HCT116 (cell line): Measurements from ENCODE around the gene CCDC71. TPM values are rescaled to one million over a fixed set of nuclear protein-coding genes. Genes with fewer than 3 reads are reported as not detected.

Source experiments
- ATAC-seq: fragments of 200-7000 bp; cut with Tn5 transposase; 2 replicates; pipeline ENCODE4 v1.9.1; 2020; ENCODE audit warnings: mild to moderate bottlenecking, moderate library complexity
- BruUV-seq: library from RNA; stranded (reverse); fragments of 400-500 nt; replicated peaks from 2 replicates; lab custom pipeline; 2021; lab: Mats Ljungman, UMichigan
- CTCF ChIA-PET: fragments of 300-600 bp; sonication (Branson Sonifier 250); formaldehyde crosslinking; loops from one replicate; lab custom pipeline; 2021; ENCODE audit warnings: antibody characterized with exemption; lab: Charles Lee
- POLR2A ChIA-PET: fragments of 300-600, 350-600 bp; sonication (Branson Sonifier 250); formaldehyde crosslinking; loops from one replicate; lab custom pipeline; 2021; ENCODE audit warnings: antibody characterized with exemption; lab: Charles Lee
- RAD21 ChIA-PET, 2 experiments: fragments of 300-600 bp; sonication (Branson Sonifier 250); formaldehyde crosslinking; loops; one replicate each; lab custom pipeline; 2023; ENCODE audit warnings: low total read pairs in 2 of 2; ENCODE audit not compliant: uncharacterized antibody in 2 of 2, unreplicated experiment in 2 of 2, low non-redundant PET in 1 of 2; lab: Charles Lee
- DNase-seq: peaks from one replicate; pipeline ENCODE4 v3.0.0-alpha.2; 2010; ENCODE audit warnings: low read depth, low spot score
- H2AFZ ChIP-seq: fragments of 200-600 bp; shearing (Covaris generic), sonication (generic); 2 replicates; pipeline ENCODE4 v1.6.1; 2017; ENCODE audit warnings: low read depth, mixed run types, mixed read lengths, antibody characterized with exemption, low read length; ENCODE audit not compliant: poor library complexity, severe bottlenecking
- H3K27ac ChIP-seq: 2 replicates; pipeline ENCODE4 v1.5.1; 2012; ENCODE audit warnings: low read depth, low read length
- H3K27me3 ChIP-seq: fragments of 200-600 bp; sonication (generic); 2 replicates; pipeline ENCODE4 v1.6.1; 2016; ENCODE audit warnings: mixed run types, low read length, mixed read lengths; ENCODE audit not compliant: insufficient read depth
- H3K36me3 ChIP-seq, 2 experiments: fragments of 200-500 bp in 1 of 2; fragments of 200-600 bp in 1 of 2; sonication (Bioruptor generic) in 1 of 2; sonication (generic) in 1 of 2; 2 replicates each; pipeline versions ENCODE4 v1.5.1 to v1.6.1; 2014 to 2016; ENCODE audit warnings: low read length in 2 of 2, inconsistent platforms in 1 of 2, mixed read lengths in 1 of 2, mixed run types in 1 of 2; ENCODE audit not compliant: insufficient read depth in 2 of 2, control insufficient read depth in 1 of 2
- H3K4me1 ChIP-seq, 2 experiments: fragments of 200-600 bp in 1 of 2; sonication (generic) in 1 of 2; 2 replicates each; pipeline versions ENCODE4 v1.5.1 to v1.6.1; 2012 to 2017; ENCODE audit warnings: low read length in 2 of 2, inconsistent platforms in 1 of 2, mild to moderate bottlenecking in 1 of 2, mixed read lengths in 1 of 2, mixed run types in 1 of 2, moderate library complexity in 1 of 2; ENCODE audit not compliant: insufficient read depth in 2 of 2, control insufficient read depth in 1 of 2
- H3K4me2 ChIP-seq: fragments of 200-600 bp; sonication (generic); 2 replicates; pipeline ENCODE4 v1.6.1; 2017; ENCODE audit warnings: mixed run types, low read length, mixed read lengths
- H3K4me3 ChIP-seq, 2 experiments: fragments of 200-600 bp in 1 of 2; sonication (generic) in 1 of 2; replicated peaks in 1 of 2; 2 replicates each; pipeline ENCODE4 v1.5.1; 2011 to 2016; ENCODE audit warnings: low read length in 2 of 2, control low read depth in 1 of 2, low read depth in 1 of 2, mild to moderate bottlenecking in 1 of 2, mixed read lengths in 1 of 2, mixed run types in 1 of 2
- H3K79me2 ChIP-seq: fragments of 200-600 bp; sonication (generic); 2 replicates; pipeline ENCODE4 v1.6.1; 2017; ENCODE audit warnings: mild to moderate bottlenecking, mixed run types, low read length, moderate library complexity, mixed read lengths; ENCODE audit not compliant: insufficient read depth
- H3K9ac ChIP-seq: fragments of 200-600 bp; sonication (generic); 2 replicates; pipeline ENCODE4 v1.6.1; 2016; ENCODE audit warnings: low read length, mixed read lengths
- H3K9me2 ChIP-seq: fragments of 200-600 bp; sonication (generic), shearing (Covaris generic); 2 replicates; pipeline ENCODE4 v1.6.1; 2017; ENCODE audit warnings: mixed run types, mild to moderate bottlenecking, moderate library complexity; ENCODE audit not compliant: insufficient read depth
- H3K9me3 ChIP-seq, 2 experiments: fragments of 200-500 bp in 1 of 2; fragments of 200-600 bp in 1 of 2; sonication (Bioruptor generic) in 1 of 2; sonication (generic) in 1 of 2; 2 replicates each; pipeline ENCODE4 v1.6.1; 2014 to 2017; ENCODE audit warnings: low read length in 2 of 2, mixed read lengths in 2 of 2, inconsistent platforms in 1 of 2, low read depth in 1 of 2, mild to moderate bottlenecking in 1 of 2, mixed run types in 1 of 2, moderate library complexity in 1 of 2; ENCODE audit not compliant: control insufficient read depth in 1 of 2, insufficient read depth in 1 of 2
- H4K20me1 ChIP-seq: fragments of 200-600 bp; sonication (generic), shearing (Covaris generic); 2 replicates; pipeline ENCODE4 v1.6.1; 2017; ENCODE audit warnings: mixed run types, mild to moderate bottlenecking, moderate library complexity; ENCODE audit not compliant: insufficient read depth
- CBX3 ChIP-seq: IDR thresholded peaks from 2 replicates; pipeline ENCODE4 v1.6.1; 2012; ENCODE audit warnings: low read depth
- CEBPB ChIP-seq: IDR thresholded peaks from 2 replicates; pipeline ENCODE4 v1.6.1; 2012; ENCODE audit warnings: low read depth
- EGR1 ChIP-seq: IDR thresholded peaks from 2 replicates; pipeline ENCODE4 v1.6.1; 2012; ENCODE audit warnings: low read depth
- ELF1 ChIP-seq: IDR thresholded peaks from 2 replicates; pipeline ENCODE4 v1.6.1; 2012; ENCODE audit warnings: low read depth, borderline replicate concordance
- EZH2 ChIP-seq: fragments of 200-600 bp; sonication (generic); IDR thresholded peaks from 2 replicates; pipeline ENCODE4 v1.6.1; 2017; ENCODE audit warnings: antibody characterized with exemption, mixed run types
- FOSL1 ChIP-seq: IDR thresholded peaks from 2 replicates; pipeline ENCODE4 v1.6.1; 2012; ENCODE audit warnings: low read depth
- JUND ChIP-seq: IDR thresholded peaks from 2 replicates; pipeline ENCODE4 v1.6.1; 2012
- POLR2A ChIP-seq: IDR thresholded peaks from 2 replicates; pipeline ENCODE4 v1.7.0; 2011; ENCODE audit warnings: borderline replicate concordance; ENCODE audit not compliant: insufficient read depth, insufficient read length; ENCODE audit errors: extremely low read depth
- POLR2AphosphoS5 ChIP-seq: IDR thresholded peaks from 2 replicates; pipeline ENCODE4 v1.6.1; 2011; ENCODE audit warnings: mild to moderate bottlenecking, low read depth, low read length, moderate library complexity
- SIN3A ChIP-seq: IDR thresholded peaks from 2 replicates; pipeline ENCODE4 v1.6.1; 2012; ENCODE audit warnings: low read depth
- SRF ChIP-seq: IDR thresholded peaks from 2 replicates; pipeline ENCODE4 v1.6.1; 2012; ENCODE audit warnings: low read depth
- TCF7L2 ChIP-seq: IDR thresholded peaks from 2 replicates; pipeline ENCODE4 v1.7.0; 2011; ENCODE audit warnings: borderline replicate concordance, inconsistent platforms; ENCODE audit not compliant: insufficient read depth, insufficient read length; ENCODE audit errors: extremely low read depth
- YY1 ChIP-seq: IDR thresholded peaks from 2 replicates; pipeline ENCODE4 v1.6.1; 2011; ENCODE audit warnings: low read length, low read depth, moderate library complexity, mild to moderate bottlenecking; ENCODE audit not compliant: insufficient replicate concordance; ENCODE audit errors: extremely low read depth
- ZFX ChIP-seq: fragments of 450-650 bp; IDR thresholded peaks from 2 replicates; pipeline ENCODE4 v1.6.1; 2017
- ZNF274 ChIP-seq: fragments of 200-500 bp; sonication (Bioruptor generic); IDR thresholded peaks from 2 replicates; pipeline ENCODE4 v1.6.1; 2014; ENCODE audit warnings: mild to moderate bottlenecking, low read depth, low read length, inconsistent platforms
- intact Hi-C: fragments of 100-400 bp; cut with micrococcal nuclease; formaldehyde crosslinking; loops from 2 replicates; pipeline ENCODE4 v1.10.0; 2022
- total RNA-seq: library from RNA; stranded (reverse); gene quantifications from one replicate; pipeline ENCODE4 v1.2.1, GENCODE V29; 2021; ENCODE audit not compliant: unreplicated experiment
- TF ChIP-seq, protein P1 (sequence below): IDR thresholded peaks from 2 replicates; pipeline ENCODE4 v1.6.1; 2012; ENCODE audit warnings: low read depth
- TF ChIP-seq, protein P2 (sequence below), 3 experiments: fragments of 200-600 bp in 1 of 3; sonication (generic) in 1 of 3; IDR thresholded peaks in 2 of 3; conservative IDR thresholded peaks in 1 of 3; 2 replicates each; pipeline ENCODE4 v1.5.1; 2012 to 2017; ENCODE audit warnings: low read depth in 2 of 3, low read length in 2 of 3, antibody characterized with exemption in 1 of 3, borderline replicate concordance in 1 of 3, control low read depth in 1 of 3, mild to moderate bottlenecking in 1 of 3, mixed read lengths in 1 of 3, mixed run types in 1 of 3, moderate library complexity in 1 of 3; ENCODE audit not compliant: insufficient read depth in 1 of 3
- TF ChIP-seq, protein P3 (sequence below): IDR thresholded peaks from 2 replicates; pipeline ENCODE4 v1.6.1; 2012
- TF ChIP-seq, protein P4 (sequence below): IDR thresholded peaks from 2 replicates; pipeline ENCODE4 v1.6.1; 2011; ENCODE audit warnings: mild to moderate bottlenecking, low read length, moderate library complexity; ENCODE audit not compliant: insufficient replicate concordance; ENCODE audit errors: extremely low read depth

Gene CCDC71
- total RNA-seq, 1 experiment from 2014 or later: 32.8 TPM

DNA sequence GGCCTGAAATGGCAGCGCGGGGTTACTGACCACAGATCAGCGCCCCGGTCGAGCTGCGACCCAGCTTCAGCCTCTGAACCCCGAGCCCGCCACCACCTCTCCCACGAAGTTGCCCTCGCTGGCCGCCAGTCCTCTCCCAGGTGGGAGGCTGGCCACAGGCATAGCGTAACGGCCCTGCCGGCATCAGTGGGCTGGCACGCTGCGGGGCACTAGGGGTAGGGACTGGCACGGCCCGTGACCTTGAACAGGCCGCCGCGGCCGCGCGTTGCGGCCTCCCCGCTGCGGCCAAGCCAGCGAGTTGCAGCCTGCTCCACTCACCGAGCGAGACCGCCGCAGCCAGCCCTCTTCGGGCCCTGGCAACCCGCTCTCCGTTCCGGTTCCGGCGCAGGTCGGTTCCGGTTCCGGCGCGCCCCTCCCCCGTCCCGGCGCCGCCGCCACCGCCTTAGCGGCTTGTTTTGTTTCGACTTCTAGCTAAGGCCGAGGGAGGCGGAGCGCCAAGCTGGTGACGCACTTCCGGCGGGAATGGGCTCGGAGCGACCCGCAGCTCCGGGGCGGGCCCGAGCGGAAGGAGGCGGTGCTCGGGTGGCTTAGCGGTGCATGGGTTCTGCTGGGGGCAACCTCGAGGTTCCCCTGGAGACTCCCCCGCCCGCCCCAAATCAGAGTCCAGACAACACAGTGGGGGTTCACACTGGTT is 45.5 kb downstream of the CCDC71 start, which contains the start of gene USP19:
Gene USP19, minus strand, starts transcription at position 386 of the 694 bp plus-strand sequence. CDS start 1,678 bp downstream, outside the sequence.
- ChIA-PET RAD21 (interaction anchor here (0.6 to 0.9 kb wide), 4 partner anchors 13 to 1179 kb away, joined by 3 to 4 read pairs (median 4); partner anchors contain the start of genes HYAL3 (in 1 of the 2), NAA80 (in 1 of the 2), QRICH1 (in 1 of the 2) and USP4 (in 1 of the 2)), POLR2A (interaction anchor here (0.5 to 1.3 kb wide), 7 partner anchors 10 to 99 kb away, joined by 3 to 10 read pairs (median 5); partner anchors contain the start of genes IMPDH2, LAMB2, NDUFAF3 and QARS1), CTCF (interaction anchor here (0.6 to 1.0 kb wide), 2 partner anchors 13 to 113 kb away, joined by 3 read pairs; partner anchors contain the start of gene WDR6)
- H3K27ac ChIP-seq: peak within 1 kb of the TSS; percentile 100
- peak; percentile 81 for DNase-seq
- intact Hi-C loops: no loop called here
- H2AFZ ChIP-seq: no peak within 1 kb of the TSS
- H3K79me2 ChIP-seq: peaks cover 21% of the 10 kb centered on the region
- peaks cover 7 to 14% of the 10 kb centered on the region in 2 experiments for H3K4me1 ChIP-seq
- no peaks in the 10 kb centered on the region for H3K27me3 ChIP-seq
- H3K36me3 ChIP-seq: peaks cover 29 to 30% of the 10 kb centered on the region in 2 experiments
- H3K9me3 ChIP-seq: no peaks in the 10 kb centered on the region
- no peaks in the 10 kb centered on the region for H4K20me1 ChIP-seq
- H3K9me2 ChIP-seq: no peaks in the 10 kb centered on the region
- peak within 1 kb of the TSS; percentile 77 to 83 for H3K4me3 ChIP-seq
- ATAC-seq: peak; percentile 95
- no TSS peak for BruUV-seq
- peak within 1 kb of the TSS; percentile 96 for H3K9ac ChIP-seq
- H3K4me2 ChIP-seq: peak within 1 kb of the TSS; percentile 99
- peak; percentile 84; the same call in 1 of the 2 replicates for TF ChIP-seq ZFX
- TF ChIP-seq ZNF274: no peak
- no peak; the same call in 1 of the 2 replicates for TF ChIP-seq SRF
- TF ChIP-seq, protein P1, sequence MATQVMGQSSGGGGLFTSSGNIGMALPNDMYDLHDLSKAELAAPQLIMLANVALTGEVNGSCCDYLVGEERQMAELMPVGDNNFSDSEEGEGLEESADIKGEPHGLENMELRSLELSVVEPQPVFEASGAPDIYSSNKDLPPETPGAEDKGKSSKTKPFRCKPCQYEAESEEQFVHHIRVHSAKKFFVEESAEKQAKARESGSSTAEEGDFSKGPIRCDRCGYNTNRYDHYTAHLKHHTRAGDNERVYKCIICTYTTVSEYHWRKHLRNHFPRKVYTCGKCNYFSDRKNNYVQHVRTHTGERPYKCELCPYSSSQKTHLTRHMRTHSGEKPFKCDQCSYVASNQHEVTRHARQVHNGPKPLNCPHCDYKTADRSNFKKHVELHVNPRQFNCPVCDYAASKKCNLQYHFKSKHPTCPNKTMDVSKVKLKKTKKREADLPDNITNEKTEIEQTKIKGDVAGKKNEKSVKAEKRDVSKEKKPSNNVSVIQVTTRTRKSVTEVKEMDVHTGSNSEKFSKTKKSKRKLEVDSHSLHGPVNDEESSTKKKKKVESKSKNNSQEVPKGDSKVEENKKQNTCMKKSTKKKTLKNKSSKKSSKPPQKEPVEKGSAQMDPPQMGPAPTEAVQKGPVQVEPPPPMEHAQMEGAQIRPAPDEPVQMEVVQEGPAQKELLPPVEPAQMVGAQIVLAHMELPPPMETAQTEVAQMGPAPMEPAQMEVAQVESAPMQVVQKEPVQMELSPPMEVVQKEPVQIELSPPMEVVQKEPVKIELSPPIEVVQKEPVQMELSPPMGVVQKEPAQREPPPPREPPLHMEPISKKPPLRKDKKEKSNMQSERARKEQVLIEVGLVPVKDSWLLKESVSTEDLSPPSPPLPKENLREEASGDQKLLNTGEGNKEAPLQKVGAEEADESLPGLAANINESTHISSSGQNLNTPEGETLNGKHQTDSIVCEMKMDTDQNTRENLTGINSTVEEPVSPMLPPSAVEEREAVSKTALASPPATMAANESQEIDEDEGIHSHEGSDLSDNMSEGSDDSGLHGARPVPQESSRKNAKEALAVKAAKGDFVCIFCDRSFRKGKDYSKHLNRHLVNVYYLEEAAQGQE: no peak
- TF ChIP-seq, protein P2, sequence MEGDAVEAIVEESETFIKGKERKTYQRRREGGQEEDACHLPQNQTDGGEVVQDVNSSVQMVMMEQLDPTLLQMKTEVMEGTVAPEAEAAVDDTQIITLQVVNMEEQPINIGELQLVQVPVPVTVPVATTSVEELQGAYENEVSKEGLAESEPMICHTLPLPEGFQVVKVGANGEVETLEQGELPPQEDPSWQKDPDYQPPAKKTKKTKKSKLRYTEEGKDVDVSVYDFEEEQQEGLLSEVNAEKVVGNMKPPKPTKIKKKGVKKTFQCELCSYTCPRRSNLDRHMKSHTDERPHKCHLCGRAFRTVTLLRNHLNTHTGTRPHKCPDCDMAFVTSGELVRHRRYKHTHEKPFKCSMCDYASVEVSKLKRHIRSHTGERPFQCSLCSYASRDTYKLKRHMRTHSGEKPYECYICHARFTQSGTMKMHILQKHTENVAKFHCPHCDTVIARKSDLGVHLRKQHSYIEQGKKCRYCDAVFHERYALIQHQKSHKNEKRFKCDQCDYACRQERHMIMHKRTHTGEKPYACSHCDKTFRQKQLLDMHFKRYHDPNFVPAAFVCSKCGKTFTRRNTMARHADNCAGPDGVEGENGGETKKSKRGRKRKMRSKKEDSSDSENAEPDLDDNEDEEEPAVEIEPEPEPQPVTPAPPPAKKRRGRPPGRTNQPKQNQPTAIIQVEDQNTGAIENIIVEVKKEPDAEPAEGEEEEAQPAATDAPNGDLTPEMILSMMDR (IDR thresholded peaks at IDR 0.05 in 2 of 3, conservative IDR thresholded peaks at IDR 0.05 in 1 of 3; ENCODE audit: borderline replicate concordance in 1 of 3, insufficient read depth in 1 of 3, low read depth in 2 of 3, low read length in 2 of 3): no peak
- TF ChIP-seq EZH2: no peak
- TF ChIP-seq FOSL1: no peak
- TF ChIP-seq, protein P3, sequence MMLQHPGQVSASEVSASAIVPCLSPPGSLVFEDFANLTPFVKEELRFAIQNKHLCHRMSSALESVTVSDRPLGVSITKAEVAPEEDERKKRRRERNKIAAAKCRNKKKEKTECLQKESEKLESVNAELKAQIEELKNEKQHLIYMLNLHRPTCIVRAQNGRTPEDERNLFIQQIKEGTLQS: no peak
- no peak for TF ChIP-seq CBX3
- TF ChIP-seq EGR1: no peak
- TF ChIP-seq YY1: no peak
- peak; percentile 66; the same call in 1 of the 2 replicates for TF ChIP-seq SIN3A
- TF ChIP-seq POLR2A: peak; percentile 60
- TF ChIP-seq, protein P4, sequence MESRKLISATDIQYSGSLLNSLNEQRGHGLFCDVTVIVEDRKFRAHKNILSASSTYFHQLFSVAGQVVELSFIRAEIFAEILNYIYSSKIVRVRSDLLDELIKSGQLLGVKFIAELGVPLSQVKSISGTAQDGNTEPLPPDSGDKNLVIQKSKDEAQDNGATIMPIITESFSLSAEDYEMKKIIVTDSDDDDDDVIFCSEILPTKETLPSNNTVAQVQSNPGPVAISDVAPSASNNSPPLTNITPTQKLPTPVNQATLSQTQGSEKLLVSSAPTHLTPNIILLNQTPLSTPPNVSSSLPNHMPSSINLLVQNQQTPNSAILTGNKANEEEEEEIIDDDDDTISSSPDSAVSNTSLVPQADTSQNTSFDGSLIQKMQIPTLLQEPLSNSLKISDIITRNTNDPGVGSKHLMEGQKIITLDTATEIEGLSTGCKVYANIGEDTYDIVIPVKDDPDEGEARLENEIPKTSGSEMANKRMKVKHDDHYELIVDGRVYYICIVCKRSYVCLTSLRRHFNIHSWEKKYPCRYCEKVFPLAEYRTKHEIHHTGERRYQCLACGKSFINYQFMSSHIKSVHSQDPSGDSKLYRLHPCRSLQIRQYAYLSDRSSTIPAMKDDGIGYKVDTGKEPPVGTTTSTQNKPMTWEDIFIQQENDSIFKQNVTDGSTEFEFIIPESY: no peak
- peak; percentile 88 for TF ChIP-seq POLR2AphosphoS5
- no peak for TF ChIP-seq CEBPB
- TF ChIP-seq ELF1: no peak; the same call in 1 of the 2 replicates
- peak; percentile 79 for TF ChIP-seq TCF7L2
- TF ChIP-seq JUND: no peak
